GM12873 (cell line): ENCODE results near the gene KPNA3.

Experiments
- CTCF ChIP-seq: IDR thresholded peaks from 2 replicates; pipeline ENCODE4 v1.5.1; 2012; ENCODE audit warnings: low read depth, mild to moderate bottlenecking, moderate library complexity, low read length, control low read depth; ENCODE audit not compliant: insufficient read depth; ENCODE audit errors: missing control alignments

KPNA3 gene

GRCh38 chr13:49697468-49697867, 95.0 kb downstream of the KPNA3 start:
- TF ChIP-seq CTCF = no peak

- TF ChIP-seq CTCF = no peak
These were observed 98.0 kb downstream of the KPNA3 start for GRCh38 chr13:49694446-49694845.

GRCh38 chr13:49693877-49694276, 98.6 kb downstream of the KPNA3 start:
- no peak for TF ChIP-seq CTCF

- TF ChIP-seq CTCF = no peak
These were observed 99.2 kb downstream of the KPNA3 start for GRCh38 chr13:49693191-49693733.

GRCh38 chr13:49690995-49691784, 101.3 kb downstream of the KPNA3 start, which contains the start of gene EBPL:
Gene EBPL, minus strand, starts transcription at chr13:49691486. Its CDS starts 62 bp downstream, at chr13:49691424.
- TF ChIP-seq CTCF = no peak

- TF ChIP-seq CTCF = no peak
These were observed 102.1 kb downstream of the KPNA3 start for GRCh38 chr13:49690133-49690994.

GRCh38 chr13:49683489-49683888, 109.0 kb downstream of the KPNA3 start:
- no peak for TF ChIP-seq CTCF
